Activated naive CD4-positive, alpha-beta T cell treated with anti-CD3 and anti-CD28 coated beads, Interleukin-2, amount 10 ng/mL, durations not matched to agents 7 days and 5 days (primary cell): ENCODE results near the gene PDE6B.
"Not testable (repeated sequence)": the region's sequence is repeated elsewhere in the genome, so short reads cannot be mapped to it uniquely, and the experiment has no call there.

Source experiments
- CTCF ChIA-PET: fragments of 350-600 bp; sonication (Branson Sonifier 250); formaldehyde crosslinking; loops from one replicate; lab custom pipeline; 2021; ENCODE audit warnings: antibody characterized with exemption; lab: Charles Lee
- DNase-seq: peaks from one replicate; pipeline ENCODE4 v3.0.0-alpha.2; 2020
- H3K27ac Mint-ChIP-seq: one replicate; pipeline ENCODE4 v1.8.0; 2021; ENCODE audit warnings: mild to moderate bottlenecking, moderate library complexity, mixed read lengths
- H3K27me3 Mint-ChIP-seq: one replicate; pipeline ENCODE4 v1.8.0; 2021; ENCODE audit warnings: mild to moderate bottlenecking, mixed read lengths
- H3K36me3 Mint-ChIP-seq: one replicate; pipeline ENCODE4 v1.8.0; 2021; ENCODE audit warnings: mixed read lengths
- H3K4me1 Mint-ChIP-seq: one replicate; pipeline ENCODE4 v1.8.0; 2021; ENCODE audit warnings: mixed read lengths
- H3K4me3 Mint-ChIP-seq: one replicate; pipeline ENCODE4 v1.8.0; 2021; ENCODE audit warnings: mild to moderate bottlenecking, moderate library complexity, mixed read lengths
- H3K9me3 Mint-ChIP-seq: one replicate; pipeline ENCODE4 v1.8.0; 2021; ENCODE audit warnings: mixed read lengths

PDE6B gene

DNA sequence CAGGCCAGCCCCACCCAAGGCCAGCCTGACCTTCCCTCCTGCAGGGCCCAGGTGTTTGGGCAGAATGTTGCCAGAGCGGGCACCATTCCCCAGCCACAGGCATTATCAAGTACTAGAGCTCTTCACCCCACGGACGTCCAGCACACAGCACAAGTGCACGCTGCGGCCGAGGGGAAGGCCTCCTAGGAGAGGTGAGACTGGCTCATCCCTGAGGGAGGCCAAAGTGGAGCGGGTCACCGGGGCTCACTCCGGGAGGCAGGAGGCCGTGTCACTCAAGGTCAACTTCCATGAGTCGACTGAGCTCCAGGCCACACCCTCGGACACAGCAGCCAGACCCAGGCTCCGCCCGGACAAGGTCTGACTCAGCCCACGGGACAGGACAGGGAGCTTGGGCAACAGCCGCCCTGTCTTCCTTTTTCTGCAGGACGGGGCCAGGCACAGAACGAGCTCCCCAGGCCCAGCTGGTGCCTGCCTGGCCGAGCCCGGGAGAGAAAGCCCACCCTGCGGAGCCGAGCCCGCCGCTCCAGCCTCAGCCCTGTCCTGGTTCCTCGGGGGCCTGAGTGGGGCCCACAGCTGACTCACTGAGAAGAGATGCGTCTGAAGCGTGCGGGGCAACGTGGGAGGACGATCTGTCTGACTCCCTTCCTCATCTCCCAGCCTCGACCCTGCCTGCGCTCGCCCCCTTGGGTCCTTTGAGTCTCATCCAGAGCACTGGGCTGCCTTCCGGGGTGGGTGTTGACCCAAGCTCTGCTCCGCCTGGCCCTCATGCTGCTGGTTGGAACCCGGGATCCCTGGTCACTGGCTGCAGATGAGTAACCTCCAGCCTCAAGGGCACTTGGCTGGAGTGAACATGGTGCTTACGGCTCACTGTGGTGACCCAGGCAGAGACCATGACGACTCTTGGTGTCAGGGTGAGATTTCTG lies 61.9 kb downstream of the PDE6B start:
- Mint-ChIP-seq H3K27me3 (peaks cover 45% of the 10 kb centered on the region), H3K36me3 (no peaks in the 10 kb centered on the region), H3K9me3 (no peaks in the 10 kb centered on the region), H3K4me3 (no peak overlapping the region), H3K27ac (no peak overlapping the region), H3K4me1 (no peaks in the 10 kb centered on the region)
- CTCF ChIA-PET = interaction anchor here (1.3 kb wide), 1 partner anchor 14 kb away, joined by 4 read pairs; the partner anchor contains the start of genes ATP5ME and MYL5
- DNase-seq = no peak

DNA sequence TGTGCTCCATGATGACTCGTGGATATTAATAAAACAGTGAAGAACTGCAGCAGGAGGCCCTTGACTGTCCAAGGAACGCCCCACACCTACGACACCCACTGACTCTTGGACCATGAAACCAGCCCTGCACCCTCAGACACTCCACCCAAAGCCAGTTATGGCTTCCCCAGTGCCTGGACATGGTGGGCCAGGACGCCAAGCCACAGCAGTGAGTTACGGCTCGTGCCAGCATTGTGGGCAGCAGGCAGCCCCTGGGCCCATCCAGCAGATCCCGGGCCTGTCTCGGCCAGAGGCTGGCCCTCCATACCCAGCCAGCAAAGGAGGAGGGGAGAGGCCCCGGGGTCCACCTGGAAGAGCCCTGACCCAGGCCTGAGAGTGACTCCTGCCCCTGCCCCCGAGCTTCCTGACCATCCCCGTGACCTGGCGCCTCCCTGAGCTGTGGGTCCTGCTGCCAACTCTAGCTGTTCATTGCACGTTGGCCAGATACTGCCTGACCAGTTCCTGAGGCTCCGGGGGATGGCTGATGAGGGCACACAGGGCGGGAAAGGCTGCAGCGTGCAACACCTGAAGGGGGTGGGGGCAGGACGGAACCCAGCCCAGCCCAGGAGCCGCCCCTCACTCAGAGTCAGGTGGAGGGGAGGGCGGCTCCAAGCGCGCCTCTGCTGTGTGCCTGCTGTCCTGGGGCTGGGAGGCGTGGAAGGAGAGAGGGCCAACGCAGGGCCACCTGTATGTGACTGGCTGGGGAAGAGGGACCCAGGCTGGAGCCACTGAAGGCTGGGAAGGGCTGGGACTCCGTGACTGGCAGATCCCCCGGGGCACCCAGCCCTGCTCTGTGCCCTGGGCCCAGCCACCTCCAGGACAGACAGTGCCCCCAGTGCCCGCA lies 62.8 kb downstream of the PDE6B start:
- peaks cover 49% of the 10 kb centered on the region for H3K27me3 Mint-ChIP-seq
- H3K4me3 Mint-ChIP-seq = no peak overlapping the region
- peak; percentile 18 for DNase-seq
- H3K4me1 Mint-ChIP-seq = no peaks in the 10 kb centered on the region
- no peaks in the 10 kb centered on the region for H3K36me3 Mint-ChIP-seq
- H3K27ac Mint-ChIP-seq = no peak overlapping the region
- H3K9me3 Mint-ChIP-seq = no peaks in the 10 kb centered on the region
- CTCF ChIA-PET = interaction anchor here (1.3 kb wide), 1 partner anchor 14 kb away, joined by 4 read pairs; the partner anchor contains the start of genes ATP5ME and MYL5

DNA sequence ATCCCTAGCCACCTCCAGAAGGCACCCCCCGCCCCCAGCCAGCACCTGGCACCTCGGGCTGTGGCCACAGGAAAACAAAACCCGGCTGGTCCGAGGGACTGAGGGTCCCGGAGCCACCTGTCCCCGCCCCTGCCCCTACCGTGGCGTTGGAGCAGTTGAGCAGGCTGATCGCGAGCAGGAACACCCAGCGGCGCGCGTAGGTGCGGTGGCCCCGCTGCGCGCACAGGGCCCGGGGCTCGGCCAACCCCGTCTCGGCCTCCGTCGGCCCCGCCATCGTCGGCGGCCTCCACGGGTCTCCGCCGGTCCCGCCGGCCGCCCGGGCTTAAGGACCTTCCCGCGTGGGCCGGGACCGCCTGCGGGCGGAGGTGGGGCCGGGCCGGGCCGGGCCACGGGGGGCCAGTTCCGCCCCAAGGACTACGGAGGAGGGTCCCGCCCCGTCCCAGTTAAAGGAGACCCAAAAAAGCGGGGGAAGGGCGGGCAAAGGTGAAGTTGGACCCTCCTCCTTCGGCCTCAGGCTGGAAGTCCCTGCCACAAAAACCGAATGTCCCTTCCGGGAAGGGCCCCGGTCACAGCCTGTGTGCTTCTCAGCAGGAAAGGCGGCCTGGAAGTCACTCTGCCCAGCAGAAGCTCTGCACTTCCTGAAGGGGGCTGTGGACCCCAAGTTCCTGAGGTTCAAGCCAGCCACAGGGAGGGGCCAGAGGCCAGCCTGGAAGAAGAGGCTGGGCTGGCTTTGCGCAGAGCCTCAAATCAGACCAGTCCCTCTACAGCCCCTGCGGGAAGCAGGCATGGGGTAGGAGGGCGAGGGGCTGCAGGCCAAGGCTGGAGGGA lies 63.7 kb downstream of the PDE6B start, which contains the start of gene SLC49A3:
Gene SLC49A3, minus strand, starts transcription at position 298 of the 828 bp plus-strand sequence. Its CDS starts 24 bp downstream, at position 274.
- H3K27me3 Mint-ChIP-seq = peaks cover 53% of the 10 kb centered on the region
- no peak within 1 kb of the TSS for H3K4me3 Mint-ChIP-seq
- no peak within 1 kb of the TSS for H3K27ac Mint-ChIP-seq
- no peaks in the 10 kb centered on the region for H3K36me3 Mint-ChIP-seq
- CTCF ChIA-PET = no interaction called here
- peak; percentile 24 for DNase-seq
- H3K9me3 Mint-ChIP-seq = no peaks in the 10 kb centered on the region
- H3K4me1 Mint-ChIP-seq = no peaks in the 10 kb centered on the region

DNA sequence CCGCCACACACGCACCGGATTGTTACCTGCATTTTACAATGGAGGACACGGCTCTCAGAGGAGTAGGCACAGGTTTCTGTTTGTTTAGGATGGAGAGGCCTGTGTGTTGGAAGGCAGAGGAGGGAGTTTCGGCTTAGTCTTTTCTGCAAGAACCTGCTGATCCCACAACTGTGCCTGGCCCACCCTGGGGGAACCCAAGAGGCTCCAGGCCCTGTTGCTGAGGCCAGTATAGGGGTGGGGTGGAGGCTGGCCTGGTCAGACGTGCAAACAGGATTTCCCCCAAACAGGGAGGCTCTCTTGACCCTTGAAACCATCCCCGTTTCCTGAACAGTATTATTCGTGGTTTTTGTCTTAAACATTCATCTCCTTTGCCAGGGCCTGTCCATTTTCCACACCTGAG lies 64.3 kb downstream of the PDE6B start:
- no peak overlapping the region for H3K4me3 Mint-ChIP-seq
- peaks cover 55% of the 10 kb centered on the region for H3K27me3 Mint-ChIP-seq
- no peaks in the 10 kb centered on the region for H3K4me1 Mint-ChIP-seq
- CTCF ChIA-PET = no interaction called here
- no peaks in the 10 kb centered on the region for H3K9me3 Mint-ChIP-seq
- H3K36me3 Mint-ChIP-seq = no peaks in the 10 kb centered on the region
- no peak overlapping the region for H3K27ac Mint-ChIP-seq
- DNase-seq = peak; percentile 18

DNA sequence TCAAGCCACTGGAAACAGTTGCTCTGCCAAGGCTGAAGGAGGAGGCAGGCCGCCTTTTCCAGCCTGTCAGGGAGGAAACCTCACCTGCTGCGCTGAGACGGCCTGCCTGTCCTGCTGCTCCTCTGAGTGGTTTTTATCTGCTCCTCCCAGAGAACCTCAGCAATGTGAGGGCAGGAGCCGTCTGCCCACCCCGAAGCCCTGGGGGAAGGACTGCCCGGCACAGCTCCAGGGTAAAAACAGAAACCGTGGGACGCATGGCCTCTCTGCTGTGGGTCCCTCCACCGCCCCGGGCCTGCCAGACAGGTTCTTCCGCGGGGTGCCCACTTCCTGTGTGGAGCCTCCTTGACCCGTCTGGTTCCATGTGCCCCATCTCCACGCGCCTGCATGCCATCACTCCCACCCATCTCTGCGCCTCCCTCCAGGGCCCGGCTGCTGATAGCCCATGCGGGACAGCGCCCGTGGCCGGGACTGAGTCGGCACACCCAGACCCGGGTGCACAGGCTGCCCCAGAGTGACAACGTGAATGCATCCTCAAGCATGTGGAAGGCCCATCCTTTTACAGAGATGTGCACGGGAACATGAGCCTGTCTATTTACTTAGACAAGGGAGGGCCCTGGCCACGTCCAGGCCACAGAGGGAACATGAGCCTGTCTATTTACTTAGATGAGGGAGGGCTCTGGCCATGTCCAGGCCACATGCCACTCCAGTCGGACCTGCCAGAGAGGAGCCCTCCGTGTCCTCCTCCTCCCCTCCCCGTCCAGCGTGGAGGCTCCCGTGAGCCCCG lies 67.6 kb downstream of the PDE6B start:
- H3K27ac Mint-ChIP-seq = no peak overlapping the region
- H3K4me1 Mint-ChIP-seq = no peaks in the 10 kb centered on the region
- no peaks in the 10 kb centered on the region for H3K9me3 Mint-ChIP-seq
- CTCF ChIA-PET = no interaction called here
- no peak overlapping the region for H3K4me3 Mint-ChIP-seq
- DNase-seq = peak; percentile 20
- no peaks in the 10 kb centered on the region for H3K36me3 Mint-ChIP-seq
- peaks cover 58% of the 10 kb centered on the region for H3K27me3 Mint-ChIP-seq

DNA sequence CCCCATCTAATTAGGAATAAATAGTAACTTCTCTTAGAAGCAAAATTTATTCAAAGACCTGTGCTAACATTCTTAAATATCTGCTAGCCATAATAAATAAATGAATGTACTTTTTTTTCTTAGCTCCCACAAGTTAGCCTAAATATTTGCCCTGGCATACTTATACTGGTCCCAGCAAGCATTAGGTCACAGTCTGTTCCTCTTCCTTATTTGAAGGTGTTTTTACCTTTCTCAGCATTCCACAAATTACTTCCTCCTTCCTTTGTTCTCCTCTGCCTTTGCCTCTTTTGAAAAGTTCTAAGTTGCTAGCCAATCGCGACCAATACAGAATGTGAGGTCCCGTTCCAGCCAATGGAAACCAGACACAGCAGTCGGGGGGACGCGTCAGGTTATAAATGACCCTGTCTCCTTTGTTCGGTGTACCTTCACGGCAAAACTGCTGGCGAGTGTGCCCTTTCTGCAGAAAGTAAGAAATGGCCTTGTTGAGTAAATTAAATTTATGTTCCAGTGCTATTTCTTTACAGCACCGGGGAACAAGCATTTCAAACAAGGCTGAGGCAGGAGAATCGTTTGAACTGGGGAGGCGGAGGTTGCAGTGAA lies 69.1 kb downstream of the PDE6B start:
- H3K4me1 Mint-ChIP-seq, DNase-seq, H3K4me3 Mint-ChIP-seq, CTCF ChIA-PET, H3K27ac Mint-ChIP-seq, H3K9me3 Mint-ChIP-seq, H3K36me3 Mint-ChIP-seq: not testable (repeated sequence)
- H3K27me3 Mint-ChIP-seq = peaks cover 52% of the 10 kb centered on the region

DNA sequence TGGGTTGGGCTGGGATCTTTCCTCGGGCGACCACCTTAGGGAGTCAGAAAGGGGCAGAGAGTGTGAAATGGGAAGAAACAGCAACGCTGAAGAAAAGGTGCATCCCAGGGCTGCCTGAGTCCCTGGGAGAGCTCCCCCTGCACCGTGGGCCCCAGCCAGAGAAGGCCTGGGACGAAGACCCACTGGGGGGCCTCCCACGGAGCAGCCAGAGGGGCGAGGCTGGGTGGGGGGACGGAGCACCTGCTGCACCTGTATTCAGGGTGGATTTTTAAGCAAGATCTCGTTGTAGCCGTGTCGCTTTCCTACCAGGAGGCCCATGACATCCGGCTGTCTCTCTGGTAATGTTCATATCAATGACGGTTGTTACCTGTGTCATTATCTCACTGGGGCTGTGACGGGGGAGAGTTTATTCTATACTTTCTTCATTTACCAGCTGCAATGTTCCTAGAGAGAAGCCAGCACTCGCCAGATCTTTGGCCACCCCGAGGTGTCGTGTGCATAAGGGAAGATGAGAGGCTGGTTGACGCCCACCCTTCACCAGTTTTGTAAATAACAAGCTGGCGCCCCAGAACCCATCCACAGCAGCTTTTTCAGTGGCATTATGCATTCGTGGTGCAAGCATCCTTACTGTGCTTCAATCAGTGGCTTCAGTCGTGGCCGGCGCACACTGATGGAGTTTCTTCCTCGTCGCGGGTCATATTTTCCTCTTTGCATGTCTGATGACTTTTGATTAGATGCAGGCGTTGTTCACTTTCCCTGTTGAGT lies 74.6 kb downstream of the PDE6B start:
- H3K4me3 Mint-ChIP-seq = no peak overlapping the region
- CTCF ChIA-PET = interaction anchor here (0.5 to 2.0 kb wide), 3 partner anchors 10 to 15 kb away, joined by 3 to 17 read pairs (median 5); no protein-coding TSS in a partner anchor
- H3K27me3 Mint-ChIP-seq = peaks cover 29% of the 10 kb centered on the region
- no peak for DNase-seq
- peak overlapping the region; percentile 91 for H3K27ac Mint-ChIP-seq
- H3K4me1 Mint-ChIP-seq = peaks cover 21% of the 10 kb centered on the region
- H3K36me3 Mint-ChIP-seq = peaks cover 4% of the 10 kb centered on the region
- H3K9me3 Mint-ChIP-seq = no peaks in the 10 kb centered on the region

DNA sequence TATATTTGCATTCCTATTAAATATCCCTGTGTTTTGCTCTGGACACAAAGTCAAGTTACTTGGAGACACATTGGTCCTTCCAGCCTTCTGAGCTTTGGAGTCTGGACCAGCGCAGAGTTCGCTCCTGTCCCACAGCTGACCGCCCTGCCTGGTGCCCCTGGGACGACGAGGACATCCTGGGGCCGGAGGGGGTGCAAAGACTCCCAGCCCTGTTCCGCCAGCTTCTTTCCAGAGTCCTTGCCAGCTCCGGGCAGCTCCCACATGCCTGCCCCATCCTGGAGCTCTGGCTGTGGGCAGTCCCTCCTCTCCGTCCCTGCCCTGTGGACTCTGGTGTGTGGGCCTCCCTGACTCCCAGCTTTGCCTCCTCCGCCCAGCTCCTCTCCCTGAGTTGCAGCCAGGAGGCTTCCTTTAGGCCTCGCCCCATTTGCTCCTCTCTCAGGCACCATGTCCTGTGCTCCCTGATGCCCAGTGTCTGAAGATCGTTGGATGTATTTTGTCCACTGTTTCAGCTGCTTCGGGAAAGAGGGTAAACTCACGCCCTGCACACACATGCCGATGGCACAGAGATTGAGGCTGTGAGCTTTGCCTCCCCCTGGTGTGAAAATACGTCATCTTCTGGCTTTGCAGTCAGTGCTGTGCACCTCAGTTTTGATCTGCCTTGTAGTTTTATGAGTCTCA lies 75.4 kb downstream of the PDE6B start:
- CTCF ChIA-PET = interaction anchor here (0.5 to 2.0 kb wide), 3 partner anchors 9 to 16 kb away, joined by 3 to 17 read pairs (median 5); no protein-coding TSS in a partner anchor
- no peak for DNase-seq
- Mint-ChIP-seq H3K4me1 (peaks cover 24% of the 10 kb centered on the region), H3K27ac (peak overlapping the region; percentile 12), H3K36me3 (peaks cover 4% of the 10 kb centered on the region), H3K27me3 (peaks cover 21% of the 10 kb centered on the region), H3K4me3 (no peak overlapping the region), H3K9me3 (no peaks in the 10 kb centered on the region)

DNA sequence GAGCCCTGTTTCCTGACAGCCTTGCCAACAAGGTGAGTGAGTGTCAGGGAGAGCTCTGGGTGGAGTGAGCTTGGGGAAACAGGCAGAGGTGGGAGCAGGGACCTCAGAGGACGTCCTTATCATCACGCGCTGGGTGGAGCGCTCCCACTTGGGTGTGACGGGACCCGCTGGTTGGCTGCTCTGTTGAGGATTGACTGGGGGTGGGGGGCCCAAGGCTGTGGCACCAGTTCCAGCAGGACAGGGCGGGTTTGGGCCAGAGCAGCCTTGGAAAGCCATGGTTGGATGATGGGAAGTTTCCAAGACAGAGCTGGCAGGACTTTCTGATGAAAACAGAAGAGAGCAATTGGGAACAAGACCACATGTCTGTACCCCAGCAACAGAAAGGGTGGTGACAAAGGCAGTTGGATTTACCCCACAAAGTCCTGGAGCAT lies 77.3 kb downstream of the PDE6B start:
- H3K4me1 Mint-ChIP-seq = peaks cover 24% of the 10 kb centered on the region
- H3K9me3 Mint-ChIP-seq = no peaks in the 10 kb centered on the region
- H3K27ac Mint-ChIP-seq = no peak overlapping the region
- no peak overlapping the region for H3K4me3 Mint-ChIP-seq
- peaks cover 4% of the 10 kb centered on the region for H3K36me3 Mint-ChIP-seq
- H3K27me3 Mint-ChIP-seq = peaks cover 19% of the 10 kb centered on the region
- no peak for DNase-seq
- CTCF ChIA-PET = no interaction called here

DNA sequence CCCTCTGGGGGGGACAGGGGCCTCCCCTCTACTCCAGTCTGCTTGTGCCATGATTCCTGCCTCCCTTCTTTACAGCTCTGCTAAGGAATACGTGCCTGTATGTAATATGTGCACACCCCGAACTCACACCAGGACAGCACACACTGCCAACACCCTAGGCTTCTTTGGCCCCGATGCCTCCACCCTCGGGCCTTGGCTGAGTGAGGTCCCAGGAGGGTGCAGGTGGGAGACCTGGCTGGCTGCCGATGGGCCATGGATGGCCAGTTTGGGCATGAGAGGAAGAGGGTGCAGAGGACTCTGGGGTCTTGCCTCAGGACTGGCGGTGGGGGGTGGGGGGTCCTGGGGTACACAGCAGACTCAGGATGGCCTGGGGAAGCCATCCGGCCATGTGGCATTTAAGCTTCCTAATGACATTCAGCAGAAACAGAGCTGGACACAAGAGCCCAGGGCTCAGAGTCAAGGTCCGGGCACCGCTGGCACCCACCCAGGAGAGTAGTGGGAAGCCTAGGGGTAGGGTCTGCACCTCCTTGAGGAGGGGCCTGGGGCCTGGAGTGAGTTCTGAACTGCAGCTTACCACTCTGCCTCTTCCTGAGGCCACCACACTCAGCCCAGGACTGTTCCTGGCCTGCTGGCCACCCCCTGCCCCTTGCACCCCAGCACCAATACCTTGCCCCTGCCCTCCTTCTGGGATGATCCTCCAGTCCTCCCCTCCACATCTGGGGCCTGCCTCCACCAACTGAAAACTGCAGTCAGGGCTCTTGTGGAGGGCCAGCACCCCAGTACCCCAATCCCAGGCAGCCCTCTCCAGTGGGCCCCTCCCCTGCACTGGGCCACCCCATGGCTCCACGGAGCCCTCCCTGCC lies 78.2 kb downstream of the PDE6B start:
- no peaks in the 10 kb centered on the region for H3K9me3 Mint-ChIP-seq
- no peak overlapping the region for H3K27ac Mint-ChIP-seq
- CTCF ChIA-PET = no interaction called here
- H3K4me1 Mint-ChIP-seq = peaks cover 25% of the 10 kb centered on the region
- DNase-seq = no peak
- H3K4me3 Mint-ChIP-seq = no peak overlapping the region
- peaks cover 16% of the 10 kb centered on the region for H3K27me3 Mint-ChIP-seq
- H3K36me3 Mint-ChIP-seq = peaks cover 4% of the 10 kb centered on the region
